HAP-1 (cell line): ENCODE data around the gene CHRNA5.
A peak's percentile ranks its signal among the peaks of the same experiment; 100 is the strongest.

Experiments used
- DNase-seq, 2 experiments: peaks; one replicate each; pipeline ENCODE4 v3.0.0-alpha.2; 2016 to 2020; ENCODE audit warnings: low spot score in 2 of 2
- H3K27me3 ChIP-seq: fragments of 250-450 bp; sonication (Bioruptor Pico); 2 replicates; pipeline ENCODE4 v1.5.1; 2020; ENCODE audit warnings: low read depth, mild to moderate bottlenecking, moderate library complexity
- H3K36me3 ChIP-seq: fragments of 250-450 bp; sonication (Bioruptor Pico); replicated peaks from 2 replicates; pipeline ENCODE4 v1.5.1; 2020; ENCODE audit warnings: mild to moderate bottlenecking
- H3K4me1 ChIP-seq: fragments of 250-450 bp; sonication (Bioruptor Pico); 2 replicates; pipeline ENCODE4 v1.5.1; 2020; ENCODE audit warnings: mild to moderate bottlenecking
- H3K4me3 ChIP-seq: fragments of 250-450 bp; sonication (Bioruptor Pico); 2 replicates; pipeline ENCODE4 v1.5.1; 2020; ENCODE audit warnings: mild to moderate bottlenecking, moderate library complexity
- H3K9me3 ChIP-seq: fragments of 250-450 bp; sonication (Bioruptor Pico); 2 replicates; pipeline ENCODE4 v1.5.1; 2020; ENCODE audit warnings: mild to moderate bottlenecking, moderate library complexity
- in situ Hi-C: fragments of 300-500 bp; cut with MboI; formaldehyde crosslinking; loops from 3 replicates; pipeline ENCODE4 v1.14.3; 2020; ENCODE audit warnings: low sequenced_read_pairs, inconsistent platforms, mixed read lengths

CHRNA5 gene

DNA sequence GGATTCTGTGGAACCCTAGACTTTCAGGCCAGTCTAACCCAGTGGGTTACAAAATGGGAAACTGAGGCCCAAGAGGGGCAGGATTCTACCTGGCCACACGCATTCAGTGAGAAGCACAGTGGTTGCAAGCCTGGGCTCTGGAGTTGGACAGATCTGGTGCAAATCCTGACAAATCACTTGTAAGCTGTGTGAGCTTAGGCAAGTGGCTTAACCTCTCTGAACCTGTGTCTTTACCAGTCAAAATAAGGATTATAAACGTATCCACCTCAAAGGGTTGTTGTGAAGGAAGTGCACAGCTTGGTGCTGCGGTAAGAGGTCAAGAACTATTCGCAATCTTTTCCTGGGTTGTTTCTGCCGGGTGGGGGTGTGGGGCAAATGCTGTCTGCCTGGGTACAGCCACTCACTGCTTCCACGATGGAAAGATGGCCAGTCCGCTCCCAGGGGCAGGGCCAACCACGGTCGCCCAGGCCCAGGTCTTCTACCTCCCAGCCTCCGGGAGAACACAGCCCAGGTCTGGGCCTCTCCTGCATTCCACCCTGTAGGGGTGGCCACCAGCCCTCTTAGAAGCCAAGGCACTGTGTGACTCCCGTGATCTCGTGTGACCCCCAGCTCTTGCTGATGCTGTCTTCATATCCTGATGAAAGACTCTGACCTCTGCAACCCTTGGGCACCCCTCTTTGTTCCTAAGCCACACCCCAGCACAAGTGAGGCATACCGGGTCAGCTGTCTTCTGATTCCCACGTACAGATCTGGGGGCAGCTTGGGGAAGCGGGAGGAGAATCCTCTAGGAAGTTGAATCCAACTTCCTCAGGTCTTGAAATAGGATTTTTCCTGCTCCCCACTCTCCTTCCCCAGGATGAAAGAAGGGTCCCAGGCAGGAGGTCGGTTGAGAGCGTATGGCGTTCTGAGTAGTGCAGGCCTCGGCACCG lies 54.0 kb downstream of the CHRNA5 start:
- H3K9me3 ChIP-seq: no peaks in the 10 kb centered on the region
- no peaks in the 10 kb centered on the region for H3K36me3 ChIP-seq
- in situ Hi-C loops: loop anchor here (5.0 kb wide), 2 partner anchors 88 to 133 kb away; no protein-coding TSS in a partner anchor
- peaks cover 38% of the 10 kb centered on the region for H3K27me3 ChIP-seq
- peak in 1 of 2 experiments; percentile 22 for DNase-seq
- H3K4me3 ChIP-seq: peak overlapping the region; percentile 33
- H3K4me1 ChIP-seq: peaks cover 4% of the 10 kb centered on the region; the same call in 1 of the 2 replicates

DNA sequence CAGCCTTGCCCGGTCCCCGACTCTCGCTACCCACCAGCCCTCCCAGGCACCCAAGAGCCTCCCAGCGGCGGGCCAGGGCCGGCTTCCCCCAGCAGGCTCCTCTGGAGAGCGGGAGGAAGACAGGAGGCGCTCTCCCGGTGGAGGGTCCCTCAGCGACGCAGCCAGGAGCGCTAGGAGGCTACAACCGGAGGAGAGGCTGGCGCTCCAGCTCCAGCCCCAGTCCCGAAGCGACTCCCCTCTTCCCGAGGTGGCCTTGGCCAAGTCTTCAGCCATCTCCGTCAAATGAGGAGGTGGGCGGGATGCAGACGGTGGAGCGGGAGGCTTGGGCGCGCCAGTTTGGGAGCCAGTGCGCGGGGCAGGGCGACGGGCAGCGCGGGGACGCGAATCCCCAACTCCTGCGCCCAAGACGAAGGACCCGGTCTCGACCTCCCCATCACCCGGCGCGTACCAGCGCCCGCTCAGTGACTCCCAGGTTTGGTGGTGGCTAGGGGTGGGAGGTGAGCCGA lies 54.8 kb downstream of the CHRNA5 start:
- H3K27me3 ChIP-seq: peaks cover 38% of the 10 kb centered on the region
- peaks cover 4% of the 10 kb centered on the region; the same call in 1 of the 2 replicates for H3K4me1 ChIP-seq
- H3K36me3 ChIP-seq: no peaks in the 10 kb centered on the region
- H3K9me3 ChIP-seq: no peaks in the 10 kb centered on the region
- H3K4me3 ChIP-seq: peak overlapping the region; percentile 33
- in situ Hi-C loops: no loop called here
- peak; percentile 43 to 76 for DNase-seq

DNA sequence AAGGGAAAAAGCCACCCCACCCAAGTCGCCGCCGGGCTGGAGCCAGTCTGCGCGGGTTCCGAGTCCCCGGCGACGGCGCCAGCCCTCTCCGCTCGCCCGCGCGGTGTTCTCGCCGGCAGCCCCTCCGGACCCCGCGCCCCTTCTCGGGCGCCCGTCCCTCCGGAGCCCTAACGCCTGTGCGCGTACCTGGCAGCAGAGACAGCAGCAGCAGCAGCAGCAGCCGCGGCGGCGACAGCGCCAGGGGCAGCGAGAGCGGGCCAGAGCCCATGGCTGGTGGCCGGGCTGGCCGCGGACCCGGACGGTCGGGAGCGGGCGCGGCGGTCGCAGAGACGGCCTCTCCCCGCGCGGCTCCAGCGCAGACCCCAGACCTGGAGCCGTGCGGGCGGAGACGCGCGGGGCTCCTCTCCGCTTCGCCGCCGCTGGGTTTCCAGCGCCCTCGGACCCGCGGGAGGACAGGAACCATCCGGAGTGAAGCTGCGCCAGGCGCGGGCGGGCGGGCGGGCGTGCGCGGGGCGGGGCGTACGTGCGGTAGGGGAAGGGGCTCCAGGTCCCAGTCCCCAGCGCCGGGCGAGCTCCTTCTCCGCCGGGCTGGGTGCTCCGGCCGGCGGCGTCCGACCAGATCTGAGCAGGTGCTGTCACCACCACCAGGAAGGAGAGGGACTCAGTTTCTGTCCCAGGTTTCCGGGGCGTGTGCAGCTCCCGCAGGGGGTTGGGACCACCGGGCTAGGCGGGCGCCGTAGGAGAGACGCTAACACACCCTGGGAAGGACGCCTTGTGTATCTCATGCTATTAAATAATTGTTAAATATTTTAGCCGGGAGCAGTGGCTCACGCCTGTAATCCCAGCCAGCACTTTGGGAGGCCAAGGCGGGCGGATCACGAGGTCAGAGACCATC lies 55.5 kb downstream of the CHRNA5 start, which contains the start of gene CHRNA3:
CHRNA3 (minus strand) TSS at position 470 of the 895 bp plus-strand sequence; CDS start at position 268, 202 bp downstream.
- Histone ChIP-seq H3K9me3 (no peaks in the 10 kb centered on the region), H3K4me3 (peak within 1 kb of the TSS; percentile 33), H3K4me1 (peaks cover 4% of the 10 kb centered on the region; the same call in 1 of the 2 replicates), H3K27me3 (peaks cover 41% of the 10 kb centered on the region), H3K36me3 (no peaks in the 10 kb centered on the region)
- DNase-seq: peak; percentile 24 to 62
- in situ Hi-C loops: no loop called here

- peaks cover 48% of the 10 kb centered on the region for H3K27me3 ChIP-seq
- in situ Hi-C loops: no loop called here
- peaks cover 4% of the 10 kb centered on the region; the same call in 1 of the 2 replicates for H3K4me1 ChIP-seq
- H3K9me3 ChIP-seq: no peaks in the 10 kb centered on the region
- no peaks in the 10 kb centered on the region for H3K36me3 ChIP-seq
- H3K4me3 ChIP-seq: no peak overlapping the region
- DNase-seq: peak in 1 of 2 experiments; percentile 5
Observed at GRCh38 chr15:78621810-78622402, 56.6 kb downstream of the CHRNA5 start.

DNA sequence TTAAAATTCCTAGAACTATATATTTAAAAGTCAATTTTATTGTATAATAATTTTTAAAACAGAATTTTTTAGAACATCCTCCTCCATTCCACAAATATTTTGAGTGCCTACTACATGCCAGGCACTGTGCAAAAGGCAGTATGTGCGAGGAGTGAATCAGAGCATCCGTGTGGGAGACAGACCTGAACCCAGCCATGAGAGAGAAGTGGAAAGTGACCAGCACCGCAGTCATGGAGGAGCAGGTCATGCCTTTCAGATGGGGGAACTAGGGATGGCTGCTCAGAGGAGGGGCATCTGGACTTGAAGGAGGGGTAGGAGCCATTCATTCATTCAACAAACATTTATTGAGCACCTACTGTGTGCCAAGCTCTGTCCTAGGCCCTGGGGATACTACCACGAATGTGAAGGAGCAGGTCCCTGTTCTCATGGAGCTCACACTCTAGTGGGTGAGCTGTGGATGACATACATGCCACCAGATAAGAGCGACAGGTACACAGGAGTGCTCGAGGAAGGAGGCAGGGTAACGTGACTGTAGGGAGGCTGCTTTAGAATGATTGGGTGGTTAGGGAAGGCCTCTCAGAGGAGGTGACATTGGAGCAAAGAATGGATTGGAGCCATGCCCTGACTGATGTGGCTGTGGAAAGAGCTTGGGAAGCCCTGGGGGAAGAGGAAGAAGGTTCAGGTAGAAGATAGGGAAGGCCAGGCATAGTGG lies 58.6 kb downstream of the CHRNA5 start:
- no peak for DNase-seq
- Histone ChIP-seq H3K4me3 (no peak overlapping the region), H3K9me3 (no peaks in the 10 kb centered on the region), H3K36me3 (no peaks in the 10 kb centered on the region), H3K4me1 (peaks cover 4% of the 10 kb centered on the region; the same call in 1 of the 2 replicates), H3K27me3 (peaks cover 67% of the 10 kb centered on the region)
- in situ Hi-C loops: no loop called here

DNA sequence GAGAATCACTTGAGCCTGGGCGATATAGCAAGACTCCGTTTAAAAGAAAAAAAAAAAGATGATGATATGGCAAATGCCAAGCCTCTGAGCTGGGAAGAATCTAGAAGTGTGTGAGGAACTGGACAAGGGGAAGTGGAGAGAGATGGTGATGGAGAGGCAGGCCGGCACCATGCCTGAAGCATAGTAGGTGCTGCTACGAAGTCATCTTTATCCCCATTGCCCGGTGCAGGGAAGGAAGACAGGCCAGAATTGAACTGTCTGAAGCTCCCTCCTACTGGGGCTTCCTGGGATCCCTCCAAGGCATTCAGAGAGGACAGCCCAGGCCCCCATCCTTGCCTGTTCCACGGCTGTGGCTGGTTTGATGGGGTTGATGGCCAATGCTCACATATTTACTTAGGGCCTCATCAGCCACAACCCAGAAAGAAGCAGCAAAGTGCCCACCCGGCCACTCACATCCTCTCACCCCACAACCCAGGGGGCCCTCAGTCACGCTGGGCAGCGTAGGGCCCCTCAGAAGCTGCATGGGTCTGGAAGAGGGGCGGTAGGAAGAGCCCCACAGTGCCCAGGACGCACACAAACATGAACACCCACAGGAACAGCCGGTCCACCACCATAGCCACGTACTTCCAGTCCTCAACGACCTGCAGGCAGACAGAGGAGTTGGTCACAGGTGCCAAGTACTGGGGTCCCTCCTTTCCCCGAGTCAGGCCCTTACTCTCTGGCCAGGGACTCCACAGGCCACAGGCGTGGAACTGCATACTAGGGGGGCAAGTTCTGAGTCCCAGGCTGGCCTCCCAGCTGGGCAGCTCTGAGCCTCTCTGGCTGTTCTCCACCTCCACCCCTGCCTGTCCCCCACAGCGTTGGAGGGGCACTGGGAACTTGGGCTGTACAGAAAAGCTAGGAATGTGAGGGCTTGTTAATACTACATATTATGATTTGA lies 59.6 kb downstream of the CHRNA5 start:
- DNase-seq: no peak
- Histone ChIP-seq H3K27me3 (peaks cover 67% of the 10 kb centered on the region), H3K4me3 (no peak overlapping the region), H3K36me3 (no peaks in the 10 kb centered on the region), H3K4me1 (peaks cover 1% of the 10 kb centered on the region; the same call in 1 of the 2 replicates), H3K9me3 (no peaks in the 10 kb centered on the region)
- in situ Hi-C loops: no loop called here

GRCh38 chr15:78625606-78626280 lies 60.4 kb downstream of the CHRNA5 start:
- Histone ChIP-seq H3K4me1 (no peaks in the 10 kb centered on the region), H3K9me3 (no peaks in the 10 kb centered on the region), H3K36me3 (no peaks in the 10 kb centered on the region), H3K4me3 (no peak overlapping the region), H3K27me3 (peaks cover 59% of the 10 kb centered on the region)
- DNase-seq: no peak
- in situ Hi-C loops: no loop called here

DNA sequence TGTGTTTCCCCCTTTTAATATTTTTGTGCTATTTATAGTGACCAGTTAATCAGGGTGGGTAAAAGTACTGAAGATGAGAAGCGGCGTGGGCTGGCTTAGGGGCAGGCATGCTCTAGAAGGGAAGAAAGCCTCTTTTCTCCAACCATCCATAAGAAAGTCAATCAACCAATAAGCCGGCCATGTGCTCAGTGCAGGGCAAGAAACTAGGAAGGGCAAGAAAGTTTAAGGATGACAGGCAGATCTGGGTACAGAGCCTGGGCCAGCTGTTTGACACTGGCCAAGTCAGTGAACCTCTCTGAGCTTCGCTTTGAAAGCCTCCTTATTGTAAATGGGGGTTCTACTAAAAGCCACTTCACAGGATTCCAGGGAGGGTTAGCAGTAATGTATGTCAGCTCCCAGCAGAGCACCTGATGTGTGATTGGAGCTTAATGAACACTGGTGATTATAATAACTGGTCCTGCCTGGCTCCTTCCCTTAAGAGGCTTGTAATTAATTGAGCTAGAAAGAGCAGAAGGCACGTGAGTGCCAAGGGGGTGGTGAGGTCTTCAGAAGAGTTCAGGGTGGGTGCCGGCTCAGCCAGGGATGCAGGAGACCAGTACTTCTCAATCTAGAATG lies 61.2 kb downstream of the CHRNA5 start:
- in situ Hi-C loops: no loop called here
- no peaks in the 10 kb centered on the region for H3K36me3 ChIP-seq
- H3K4me3 ChIP-seq: no peak overlapping the region
- no peak for DNase-seq
- H3K9me3 ChIP-seq: no peaks in the 10 kb centered on the region
- no peaks in the 10 kb centered on the region for H3K4me1 ChIP-seq
- peaks cover 52% of the 10 kb centered on the region for H3K27me3 ChIP-seq

DNA sequence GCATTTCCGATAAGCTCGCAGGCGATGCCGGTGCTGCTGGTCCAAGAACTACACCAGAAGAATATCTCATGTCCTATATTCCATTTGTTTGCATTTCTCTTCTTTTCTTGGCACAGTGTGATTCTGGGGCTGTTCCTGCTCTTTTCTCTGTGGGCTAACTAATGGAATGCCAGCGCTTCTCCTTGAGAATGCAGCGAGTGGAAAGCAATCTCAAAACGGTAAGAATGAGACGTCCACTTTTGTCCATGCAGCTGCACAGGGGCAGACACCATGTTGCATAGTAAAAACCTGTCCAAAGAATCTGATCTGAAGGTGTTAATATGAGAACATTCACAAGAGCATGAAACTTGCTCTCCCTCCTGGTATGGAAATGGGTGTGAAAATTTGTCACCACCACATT lies 62.0 kb downstream of the CHRNA5 start:
- in situ Hi-C loops: no loop called here
- H3K4me3 ChIP-seq: no peak overlapping the region
- no peak for DNase-seq

GRCh38 chr15:78628227-78628626 lies 62.9 kb downstream of the CHRNA5 start:
- Histone ChIP-seq H3K4me1 (no peaks in the 10 kb centered on the region), H3K9me3 (no peaks in the 10 kb centered on the region), H3K27me3 (peaks cover 39% of the 10 kb centered on the region), H3K36me3 (no peaks in the 10 kb centered on the region), H3K4me3 (no peak overlapping the region)
- in situ Hi-C loops: no loop called here
- DNase-seq: no peak

More for the DNA sequence above, 62.0 kb downstream of the CHRNA5 start:
- peaks cover 44% of the 10 kb centered on the region for H3K27me3 ChIP-seq
- no peaks in the 10 kb centered on the region for H3K36me3 ChIP-seq
- no peaks in the 10 kb centered on the region for H3K9me3 ChIP-seq
- no peaks in the 10 kb centered on the region for H3K4me1 ChIP-seq

DNA sequence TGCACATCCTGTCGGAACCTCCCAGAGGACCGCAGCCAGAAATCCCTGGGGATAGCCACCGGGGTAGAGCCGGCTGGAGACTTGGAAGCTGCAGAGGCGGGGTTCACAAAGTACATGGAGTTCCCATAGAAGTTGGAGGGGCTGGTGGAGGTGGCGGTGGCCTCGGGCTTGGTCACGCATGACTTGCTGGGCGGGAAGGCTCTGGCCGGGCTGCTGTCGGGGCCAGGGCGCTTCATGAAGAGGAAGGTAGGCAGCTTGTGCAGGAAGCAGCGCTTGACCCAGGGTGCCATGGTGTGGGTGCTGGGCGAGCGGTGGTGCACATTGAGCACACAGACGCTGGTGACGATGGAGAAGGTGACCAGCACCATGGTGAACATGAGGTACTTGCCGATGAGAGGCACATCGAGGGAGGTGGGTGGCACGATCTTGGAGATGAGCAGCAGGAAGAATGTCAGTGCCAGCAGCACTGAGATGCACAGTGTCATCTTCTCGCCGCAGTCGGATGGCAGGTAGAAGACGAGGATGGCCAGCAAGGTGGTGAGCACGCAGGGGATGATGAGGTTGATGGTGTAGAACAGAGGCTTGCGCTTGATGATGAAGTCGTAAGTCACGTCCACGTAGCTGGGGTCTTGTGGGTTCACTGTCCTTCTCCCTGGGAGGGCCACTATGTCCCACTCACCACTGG lies 63.9 kb downstream of the CHRNA5 start:
- no peaks in the 10 kb centered on the region for H3K36me3 ChIP-seq
- peaks cover 36% of the 10 kb centered on the region for H3K27me3 ChIP-seq
- no peaks in the 10 kb centered on the region for H3K9me3 ChIP-seq
- in situ Hi-C loops: no loop called here
- H3K4me3 ChIP-seq: no peak overlapping the region
- no peaks in the 10 kb centered on the region for H3K4me1 ChIP-seq
- no peak for DNase-seq
